GM18502 (cell line): ENCODE measurements around the gene RBP4.
"Not testable (repeated sequence)": the region's sequence is repeated elsewhere in the genome, so short reads cannot be mapped to it uniquely, and the experiment has no call there.

Experiments used
- ATAC-seq: cut with Tn5 transposase; IDR thresholded peaks from one replicate; pipeline ENCODE4 v1.9.1; 2021; ENCODE audit warnings: mild to moderate bottlenecking; ENCODE audit not compliant: unreplicated experiment, poor library complexity

The RBP4 gene

GRCh38 chr10:93568105-93568390, 33.0 kb downstream of the RBP4 start:
- no peak for ATAC-seq

GRCh38 chr10:93567277-93568104, 33.5 kb downstream of the RBP4 start:
- ATAC-seq: no peak

- ATAC-seq: no peak
These were observed 34.4 kb downstream of the RBP4 start, which contains the start of gene FFAR4 for GRCh38 chr10:93566435-93567276. TSS of gene FFAR4 (plus strand) at chr10:93566665. CDS start at chr10:93566721, 56 bp downstream.

GRCh38 chr10:93565446-93565845, 35.6 kb downstream of the RBP4 start:
- no peak for ATAC-seq

GRCh38 chr10:93560541-93560940, 40.5 kb downstream of the RBP4 start:
- no peak for ATAC-seq

GRCh38 chr10:93559490-93559889, 41.5 kb downstream of the RBP4 start:
- ATAC-seq: no peak

- no peak for ATAC-seq
These were observed 46.1 kb downstream of the RBP4 start for GRCh38 chr10:93554760-93555432.

GRCh38 chr10:93554316-93554663, 46.7 kb downstream of the RBP4 start:
- ATAC-seq: no peak

GRCh38 chr10:93553482-93554315, 47.3 kb downstream of the RBP4 start:
- no peak for ATAC-seq

- no peak for ATAC-seq
These were observed 48.3 kb downstream of the RBP4 start for GRCh38 chr10:93552780-93553179.

GRCh38 chr10:93550606-93551005, 50.4 kb downstream of the RBP4 start:
- ATAC-seq: no peak

GRCh38 chr10:93548376-93549071, 52.5 kb downstream of the RBP4 start:
- ATAC-seq: no peak

GRCh38 chr10:93547522-93547921, 53.5 kb downstream of the RBP4 start:
- no peak for ATAC-seq

- not testable (repeated sequence) for ATAC-seq
These were observed 54.0 kb downstream of the RBP4 start for GRCh38 chr10:93546995-93547394.

GRCh38 chr10:93542358-93542791, 58.7 kb downstream of the RBP4 start:
- ATAC-seq: no peak
